Measurements from ENCODE around the gene PLEKHJ1.

Gene PLEKHJ1

DNA sequence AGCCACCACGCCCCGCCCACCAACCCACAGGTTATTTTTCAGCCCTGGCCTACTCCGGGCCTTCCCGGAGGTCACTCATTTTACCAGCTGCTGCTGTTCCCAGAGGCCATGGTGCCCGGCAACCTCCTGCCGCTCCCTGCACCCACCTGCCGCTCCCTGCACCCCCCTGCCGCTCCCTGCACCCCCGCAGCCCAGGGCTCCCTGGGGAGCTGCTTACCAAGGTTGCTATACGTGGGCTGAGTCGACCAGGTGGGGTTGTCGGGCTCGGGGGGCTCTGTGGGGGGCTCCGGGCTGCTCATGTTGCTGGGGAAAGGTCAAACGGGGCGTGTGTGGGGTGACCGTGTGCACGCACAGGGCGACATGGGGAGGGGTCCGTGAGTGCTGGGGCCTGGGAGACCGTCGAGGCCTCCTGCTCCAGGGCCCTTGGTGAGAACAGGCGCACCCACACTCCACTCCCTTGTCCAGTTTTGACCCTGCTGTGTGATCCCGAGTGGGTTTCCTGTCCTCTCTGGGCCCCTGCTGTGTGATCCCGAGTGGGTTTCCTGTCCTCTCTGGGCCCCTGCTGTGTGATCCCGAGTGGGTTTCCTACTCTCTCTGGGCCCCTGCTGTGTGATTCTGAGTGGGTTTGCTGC is 44.6 kb upstream of the PLEKHJ1 start:
- Histone ChIP-seq H3K9me3 (no peaks in the 10 kb centered on the region), H3K27me3 (peaks cover 3% of the 10 kb centered on the region; the same call in 1 of the 2 replicates), H3K4me3 (ENCODE audit: low read depth, low read length) (no peak overlapping the region), H3K36me3 (no peaks in the 10 kb centered on the region), H3K4me1 (no peaks in the 10 kb centered on the region)
- no peak for DNase-seq
- TF ChIP-seq, protein P1, sequence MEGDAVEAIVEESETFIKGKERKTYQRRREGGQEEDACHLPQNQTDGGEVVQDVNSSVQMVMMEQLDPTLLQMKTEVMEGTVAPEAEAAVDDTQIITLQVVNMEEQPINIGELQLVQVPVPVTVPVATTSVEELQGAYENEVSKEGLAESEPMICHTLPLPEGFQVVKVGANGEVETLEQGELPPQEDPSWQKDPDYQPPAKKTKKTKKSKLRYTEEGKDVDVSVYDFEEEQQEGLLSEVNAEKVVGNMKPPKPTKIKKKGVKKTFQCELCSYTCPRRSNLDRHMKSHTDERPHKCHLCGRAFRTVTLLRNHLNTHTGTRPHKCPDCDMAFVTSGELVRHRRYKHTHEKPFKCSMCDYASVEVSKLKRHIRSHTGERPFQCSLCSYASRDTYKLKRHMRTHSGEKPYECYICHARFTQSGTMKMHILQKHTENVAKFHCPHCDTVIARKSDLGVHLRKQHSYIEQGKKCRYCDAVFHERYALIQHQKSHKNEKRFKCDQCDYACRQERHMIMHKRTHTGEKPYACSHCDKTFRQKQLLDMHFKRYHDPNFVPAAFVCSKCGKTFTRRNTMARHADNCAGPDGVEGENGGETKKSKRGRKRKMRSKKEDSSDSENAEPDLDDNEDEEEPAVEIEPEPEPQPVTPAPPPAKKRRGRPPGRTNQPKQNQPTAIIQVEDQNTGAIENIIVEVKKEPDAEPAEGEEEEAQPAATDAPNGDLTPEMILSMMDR (IDR thresholded peaks at IDR 0.05; ENCODE audit: low read depth, low read length): no peak

DNA sequence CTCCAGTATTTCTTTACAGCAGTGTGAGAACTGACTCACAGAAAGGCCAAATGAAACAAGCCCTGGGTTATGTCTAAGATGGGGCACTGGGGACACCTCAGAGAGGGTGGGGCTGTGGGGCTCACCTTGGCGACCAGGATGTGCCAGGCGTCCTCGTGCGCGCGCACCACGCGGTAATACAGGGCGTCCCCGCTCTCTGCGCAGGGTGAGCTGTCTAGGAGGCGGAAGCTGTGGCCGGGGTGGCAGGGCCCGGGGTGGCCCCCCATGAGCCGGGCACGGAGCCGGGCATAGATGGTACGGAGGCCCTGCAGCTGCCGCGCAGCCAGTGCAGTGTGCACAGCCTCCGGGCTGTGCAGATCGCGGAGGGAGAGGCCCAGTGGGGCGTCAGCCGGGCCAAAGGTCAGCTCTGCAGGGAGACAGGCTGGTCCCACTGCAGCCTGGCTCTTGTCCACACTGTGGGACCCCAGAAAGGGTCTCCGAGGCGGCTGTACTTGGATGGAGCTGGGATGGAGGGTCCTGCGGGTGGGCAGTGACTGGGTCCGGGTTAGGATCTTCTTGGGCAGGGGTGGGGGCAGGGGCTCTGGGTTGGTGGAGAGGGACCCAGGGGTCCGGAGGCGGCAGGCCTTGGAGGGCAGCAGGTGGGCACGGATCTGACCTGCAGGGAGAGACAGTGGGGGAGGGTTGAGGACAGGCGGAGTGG is 42.5 kb upstream of the PLEKHJ1 start:
- DNase-seq: no peak
- H3K9me3 ChIP-seq: no peaks in the 10 kb centered on the region
- peaks cover 8% of the 10 kb centered on the region for H3K36me3 ChIP-seq
- H3K27me3 ChIP-seq: no peaks in the 10 kb centered on the region
- no peaks in the 10 kb centered on the region for H3K4me1 ChIP-seq
- no peak overlapping the region for H3K4me3 ChIP-seq (ENCODE audit: low read depth, low read length)
- TF ChIP-seq, protein P1 (IDR thresholded peaks at IDR 0.05; ENCODE audit: low read depth, low read length): no peak

DNA sequence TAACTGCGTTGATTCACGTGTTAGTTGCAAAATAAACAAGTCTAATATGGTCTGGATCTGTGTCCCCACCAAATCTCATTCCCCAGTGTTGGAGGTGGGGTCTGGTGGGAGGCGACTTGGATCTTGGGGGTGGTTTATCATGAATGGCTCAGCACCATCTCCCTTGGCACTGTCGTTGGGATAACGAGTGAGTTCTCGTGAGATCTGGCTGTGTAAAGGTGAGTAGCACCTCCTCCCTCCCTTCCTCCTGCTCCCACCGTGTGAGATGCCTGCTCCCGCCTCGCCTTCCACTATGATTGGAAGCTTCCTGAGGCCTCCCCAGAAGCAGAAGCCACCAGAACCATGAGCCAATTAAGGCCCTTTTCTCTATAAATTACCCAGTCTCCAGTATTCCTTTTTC is 41.0 kb upstream of the PLEKHJ1 start:
- Histone ChIP-seq H3K9me3 (no peaks in the 10 kb centered on the region), H3K36me3 (peaks cover 18% of the 10 kb centered on the region), H3K4me1 (peaks cover 4% of the 10 kb centered on the region; the same call in 1 of the 2 replicates), H3K4me3 (ENCODE audit: low read depth, low read length) (no peak overlapping the region), H3K27me3 (no peaks in the 10 kb centered on the region)
- TF ChIP-seq, protein P1 (IDR thresholded peaks at IDR 0.05; ENCODE audit: low read depth, low read length): no peak
- no peak for DNase-seq

DNA sequence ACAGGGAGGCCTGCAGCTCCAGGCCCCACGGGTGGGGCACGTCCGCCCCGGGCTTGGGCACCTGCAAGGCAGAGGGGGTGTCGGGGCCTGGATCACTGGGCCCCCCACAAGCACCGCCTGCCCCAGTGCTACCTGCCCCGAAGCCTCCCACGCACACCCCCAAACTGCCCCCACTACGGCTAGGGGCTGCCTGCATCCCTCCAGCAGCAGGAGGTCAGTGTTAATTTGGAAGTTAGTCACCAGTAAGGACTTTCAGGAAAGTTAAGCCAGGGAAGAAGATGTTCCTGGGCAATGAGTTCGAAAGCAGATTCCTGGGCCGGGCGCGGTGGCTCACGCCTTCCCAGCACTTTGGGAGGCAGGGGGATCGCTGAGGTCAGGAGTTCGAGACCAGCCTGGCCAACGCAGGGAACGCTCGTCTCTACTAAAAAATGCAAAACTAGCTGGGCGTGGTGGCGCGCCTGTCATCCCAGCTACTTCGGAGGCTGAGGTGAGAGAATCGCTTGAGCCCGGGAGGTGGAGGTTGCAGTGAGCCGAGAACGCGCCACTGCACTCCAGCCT is 40.4 kb upstream of the PLEKHJ1 start:
- Histone ChIP-seq H3K4me3 (ENCODE audit: low read depth, low read length) (no peak overlapping the region), H3K27me3 (no peaks in the 10 kb centered on the region), H3K9me3 (no peaks in the 10 kb centered on the region), H3K36me3 (peaks cover 24% of the 10 kb centered on the region), H3K4me1 (peaks cover 7% of the 10 kb centered on the region)
- no peak for DNase-seq
- TF ChIP-seq, protein P1 (IDR thresholded peaks at IDR 0.05; ENCODE audit: low read depth, low read length): no peak

DNA sequence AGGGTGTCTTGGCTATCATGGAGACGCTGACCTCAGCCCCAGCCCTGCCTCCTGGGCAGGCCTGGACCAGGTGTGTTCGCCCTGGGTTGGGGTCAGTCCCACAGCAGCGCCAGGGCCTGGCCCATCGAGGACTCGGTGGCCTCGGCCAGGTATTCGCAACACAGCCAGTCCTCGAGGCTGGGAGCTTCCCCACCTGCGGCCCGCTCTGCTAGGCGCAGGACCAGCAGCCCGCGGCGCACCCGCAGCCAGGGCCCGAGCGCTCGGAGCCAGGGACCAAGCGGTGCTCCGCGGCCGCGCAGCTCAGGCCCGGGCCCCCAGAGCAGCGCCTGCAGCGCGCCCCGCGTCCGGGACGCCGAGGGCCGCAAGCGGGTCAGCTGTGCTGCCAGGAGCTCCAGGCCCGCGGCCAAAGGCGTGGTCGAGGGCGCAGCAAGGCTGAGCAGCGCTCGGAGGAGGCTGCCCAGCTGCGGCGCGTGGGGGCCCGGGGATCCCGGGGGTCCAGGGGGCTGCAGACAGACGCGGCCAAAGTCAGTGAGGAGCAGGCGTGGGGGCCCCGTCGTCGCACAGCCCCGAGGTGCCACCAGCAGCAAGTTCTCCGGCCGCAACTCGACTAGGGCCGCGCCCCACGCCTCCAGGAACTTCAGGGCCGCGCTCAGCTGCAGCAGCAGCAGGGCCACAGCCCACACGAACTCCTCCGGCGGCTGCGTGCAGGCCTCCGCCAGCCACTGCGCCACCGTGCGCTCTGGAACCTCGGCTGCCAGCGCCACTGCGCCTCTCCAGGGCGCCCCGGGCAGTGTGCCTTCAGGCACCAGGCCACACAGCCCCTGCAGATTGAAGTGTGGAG is 39.7 kb upstream of the PLEKHJ1 start:
- no peaks in the 10 kb centered on the region for H3K27me3 ChIP-seq
- H3K9me3 ChIP-seq: no peaks in the 10 kb centered on the region
- H3K36me3 ChIP-seq: peaks cover 31% of the 10 kb centered on the region
- H3K4me3 ChIP-seq (ENCODE audit: low read depth, low read length): no peak overlapping the region
- no peak for DNase-seq
- peaks cover 7% of the 10 kb centered on the region for H3K4me1 ChIP-seq
- TF ChIP-seq, protein P1 (IDR thresholded peaks at IDR 0.05; ENCODE audit: low read depth, low read length): no peak
